ENCODE data around the gene GSK3B.

- no peak for TF ChIP-seq CTCF (conservative IDR thresholded peaks at IDR 0.05 in 1 of 2, IDR thresholded peaks at IDR 0.05 in 1 of 2; ENCODE audit: low read depth in 1 of 2, low read length in 2 of 2)
- TF ChIP-seq EZH2 (IDR thresholded peaks at IDR 0.05; ENCODE audit: low read length, missing control alignments) = no peak
Observed at GRCh38 chr3:120072867-120073525, 21.3 kb downstream of the GSK3B start.

Data from fibroblast of lung (primary cell).